HG02943 (cell line): ENCODE measurements around the gene MGST1.
A peak's percentile ranks its signal among the peaks of the same experiment; 100 is the strongest.

Experiments
- ATAC-seq: cut with Tn5 transposase; IDR thresholded peaks from one replicate; pipeline ENCODE4 v1.9.1; 2021; ENCODE audit warnings: mild to moderate bottlenecking, low read depth, moderate library complexity; ENCODE audit not compliant: unreplicated experiment

Gene MGST1, protein sequence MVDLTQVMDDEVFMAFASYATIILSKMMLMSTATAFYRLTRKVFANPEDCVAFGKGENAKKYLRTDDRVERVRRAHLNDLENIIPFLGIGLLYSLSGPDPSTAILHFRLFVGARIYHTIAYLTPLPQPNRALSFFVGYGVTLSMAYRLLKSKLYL

DNA sequence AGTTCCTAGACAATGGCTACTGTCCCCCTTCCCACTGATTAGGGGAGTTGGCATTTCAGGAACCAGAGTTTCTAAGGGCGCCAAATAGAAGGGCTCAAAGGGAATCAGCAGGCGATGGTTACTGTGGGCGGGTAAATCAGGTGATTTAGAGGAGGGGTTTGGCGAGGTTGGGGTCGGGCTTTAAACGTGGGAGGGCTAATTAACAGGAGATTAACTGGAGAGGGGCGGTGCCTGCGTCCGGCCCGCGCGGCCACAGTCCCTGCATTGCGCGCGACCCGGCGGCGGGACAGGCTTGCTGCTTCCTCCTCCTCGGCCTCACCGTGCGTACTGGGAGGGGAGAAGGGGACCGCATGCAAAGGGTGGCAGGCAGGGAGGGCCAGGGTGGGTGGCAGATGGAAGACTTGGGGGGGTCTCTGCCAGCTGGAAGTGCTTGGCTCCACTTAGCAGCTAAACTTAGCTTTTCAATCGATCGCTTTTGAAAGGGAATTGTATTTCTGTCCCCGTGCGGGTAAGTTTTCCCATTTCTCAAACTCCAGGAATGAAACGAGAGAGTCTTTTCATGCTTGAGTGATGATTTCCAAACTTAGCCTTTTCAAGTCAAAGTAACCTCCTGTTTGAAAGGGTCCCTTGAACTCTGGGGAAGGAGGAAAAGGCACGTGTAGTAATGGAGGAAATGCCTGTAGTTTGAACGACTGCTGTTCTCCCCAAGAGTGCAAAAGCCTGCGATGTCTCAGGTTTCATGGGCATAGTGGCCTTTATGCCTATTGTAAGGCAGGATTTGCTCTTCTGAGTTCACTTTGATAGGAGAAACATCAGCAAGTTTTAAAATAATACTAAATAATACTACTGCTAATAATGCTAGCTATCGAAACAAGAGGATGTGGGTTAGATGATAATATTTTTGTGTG is at the start of gene MGST1:
TSS of gene MGST1 (plus strand) at position 255 of the 908 bp plus-strand sequence. CDS start 6,608 bp downstream, outside the sequence.
- ATAC-seq: peak; percentile 73

DNA sequence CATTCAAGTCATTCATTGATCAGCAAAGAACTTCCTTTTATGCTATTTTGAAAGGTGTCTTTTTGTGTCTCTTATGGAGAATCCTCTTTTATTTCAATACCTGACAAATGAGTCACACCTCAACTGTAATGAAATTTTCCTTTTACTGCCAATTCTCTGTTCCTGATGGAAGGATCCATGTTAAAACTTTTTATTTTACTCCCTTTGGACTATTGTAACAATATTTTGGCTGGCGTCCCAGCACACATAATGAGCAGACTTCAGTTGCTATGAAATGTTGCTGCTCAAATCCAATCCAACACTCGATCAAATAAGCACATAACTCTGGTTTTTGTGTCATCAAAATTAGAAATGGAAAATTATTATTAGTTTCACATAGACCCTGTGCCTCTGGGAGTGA is 48.0 kb upstream of the MGST1 start:
- no peak for ATAC-seq

DNA sequence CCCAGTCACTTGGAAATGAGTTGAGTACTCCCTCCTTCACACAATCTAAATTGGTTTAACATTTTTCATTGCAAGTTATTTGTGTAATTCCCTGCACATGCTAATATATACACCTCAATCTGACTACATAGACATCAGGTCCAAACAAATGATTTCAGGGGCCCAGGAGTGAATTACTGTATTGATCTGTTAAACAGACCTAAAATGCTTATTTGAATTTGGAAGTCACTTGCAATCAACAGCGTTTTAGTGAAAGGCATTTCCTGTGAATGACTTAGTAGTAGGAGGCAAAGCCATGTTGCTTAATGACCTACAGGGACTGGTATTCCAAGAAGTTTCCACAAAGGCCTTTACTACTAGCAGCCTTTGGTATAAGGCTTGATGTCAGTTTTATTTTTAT is 47.3 kb upstream of the MGST1 start:
- no peak for ATAC-seq

DNA sequence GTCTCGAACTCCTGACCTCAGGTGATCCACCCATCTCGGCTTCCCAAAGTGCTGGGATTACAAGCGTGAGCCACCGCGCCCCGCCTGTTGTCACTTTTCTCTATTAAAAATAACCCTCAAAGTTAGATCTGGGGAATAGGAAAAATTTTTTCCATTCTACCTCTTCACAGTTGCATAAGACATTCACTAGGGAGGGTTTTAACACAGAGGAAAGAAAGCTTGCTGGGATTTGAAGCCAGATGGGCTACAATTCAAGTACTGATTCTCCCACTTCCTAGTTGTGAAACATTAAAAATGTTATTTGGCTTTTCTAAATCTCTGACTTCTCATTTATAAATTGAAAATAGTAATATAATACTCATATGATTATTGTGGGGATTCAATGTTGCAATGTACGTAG is 46.7 kb upstream of the MGST1 start:
- no peak for ATAC-seq

DNA sequence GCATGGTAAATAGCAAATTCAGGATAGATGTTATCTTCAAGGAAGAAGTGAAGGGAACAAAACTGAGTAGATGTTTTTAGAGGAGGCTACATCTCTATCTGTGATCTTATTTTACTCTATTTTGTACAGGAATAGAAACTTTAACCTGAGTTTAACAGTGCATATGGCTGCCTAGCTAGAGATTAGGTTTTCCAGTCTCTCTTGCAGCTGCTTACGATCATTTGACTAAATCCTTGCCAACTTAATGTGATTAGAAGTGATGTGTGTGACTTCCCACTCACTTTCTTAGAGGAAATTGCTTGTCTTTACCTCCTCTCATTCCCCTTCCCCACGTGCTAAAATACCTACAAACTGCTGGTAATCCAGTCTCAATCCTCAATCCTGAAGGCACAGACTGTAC is 43.5 kb upstream of the MGST1 start:
- no peak for ATAC-seq

DNA sequence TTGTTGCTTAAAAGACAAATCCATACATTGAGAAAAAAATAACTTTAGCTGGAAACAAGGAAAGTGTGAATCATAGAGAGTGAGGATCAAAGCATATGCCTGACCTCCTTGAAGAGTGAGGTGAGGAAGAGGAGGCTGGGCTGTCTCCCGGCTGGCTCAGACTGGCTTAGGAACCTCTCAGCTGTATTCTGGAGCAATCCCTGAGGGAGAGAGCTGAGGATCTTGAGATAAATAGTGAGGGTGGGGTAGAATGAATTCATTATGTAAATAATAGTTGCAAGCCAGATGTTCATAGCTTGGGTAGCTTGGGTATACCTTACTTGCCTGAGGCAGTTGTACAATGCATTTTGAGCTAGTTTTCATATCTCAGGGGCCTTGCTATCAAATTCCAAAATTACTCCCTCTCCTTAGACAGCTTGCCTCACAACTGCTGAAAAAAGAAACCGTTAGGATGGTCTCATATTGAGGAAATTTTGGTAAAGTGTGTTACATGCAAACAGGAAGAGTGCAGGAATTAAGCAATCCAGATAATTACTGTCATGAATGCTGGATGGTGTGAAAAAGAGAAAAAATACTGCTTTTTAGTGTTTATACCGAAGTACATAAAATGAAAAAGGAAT is 39.5 kb upstream of the MGST1 start:
- no peak for ATAC-seq

DNA sequence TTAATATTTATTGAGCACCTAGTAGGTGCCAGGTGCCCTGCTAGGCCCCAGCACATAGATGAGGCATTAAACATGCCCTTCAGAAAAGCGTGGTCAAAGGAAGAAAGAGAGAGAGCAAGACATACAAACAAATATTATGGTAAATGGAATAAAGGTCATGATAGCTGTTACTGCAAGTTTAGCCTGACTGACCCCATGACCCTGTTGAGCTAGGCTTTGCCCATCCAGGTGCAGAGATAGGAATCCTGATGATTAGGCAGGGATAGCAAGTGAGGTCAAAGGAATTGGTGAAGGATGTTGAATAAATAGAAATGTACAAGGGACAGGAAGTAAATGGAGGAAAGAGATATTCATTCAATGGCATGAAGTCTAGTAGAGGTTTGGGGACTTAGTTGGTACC is 36.5 kb upstream of the MGST1 start:
- ATAC-seq: no peak

DNA sequence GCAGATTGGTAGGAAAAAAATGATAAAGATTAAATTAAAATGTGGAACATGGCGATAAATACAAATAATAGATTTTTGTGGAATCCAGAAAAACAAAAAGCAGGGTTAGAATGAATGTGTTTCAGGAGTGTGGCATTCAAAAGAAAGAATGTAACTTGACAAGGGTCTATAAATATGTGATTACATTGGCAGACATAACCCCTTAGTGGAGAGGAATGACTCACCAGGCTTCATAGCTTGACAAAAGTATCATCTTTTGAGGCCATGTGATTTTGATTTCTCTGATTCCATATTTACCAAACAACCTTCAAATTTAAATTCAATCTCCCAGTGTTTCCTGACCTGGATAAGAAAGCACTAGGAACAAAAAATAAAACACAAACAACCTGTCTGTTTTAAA is 24.4 kb upstream of the MGST1 start:
- ATAC-seq: no peak

DNA sequence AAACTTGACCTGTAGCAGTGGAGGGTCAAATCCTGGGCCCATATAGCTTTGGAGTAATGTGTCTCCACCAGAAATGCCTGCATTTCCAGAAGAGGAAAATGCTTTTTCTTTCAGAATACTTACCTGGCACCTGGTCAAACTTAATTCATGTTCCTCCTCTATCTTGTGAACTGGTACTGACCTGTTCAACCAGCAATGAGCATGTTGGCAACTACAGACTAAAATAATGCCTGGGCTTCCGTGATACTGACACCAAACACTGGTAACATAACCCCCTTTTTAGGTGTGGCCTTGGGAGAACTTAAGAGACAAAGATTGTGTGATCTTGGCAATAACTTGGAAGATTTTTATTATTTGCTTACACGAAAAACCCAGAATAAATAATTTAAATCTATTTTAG is 23.8 kb upstream of the MGST1 start:
- ATAC-seq: no peak

DNA sequence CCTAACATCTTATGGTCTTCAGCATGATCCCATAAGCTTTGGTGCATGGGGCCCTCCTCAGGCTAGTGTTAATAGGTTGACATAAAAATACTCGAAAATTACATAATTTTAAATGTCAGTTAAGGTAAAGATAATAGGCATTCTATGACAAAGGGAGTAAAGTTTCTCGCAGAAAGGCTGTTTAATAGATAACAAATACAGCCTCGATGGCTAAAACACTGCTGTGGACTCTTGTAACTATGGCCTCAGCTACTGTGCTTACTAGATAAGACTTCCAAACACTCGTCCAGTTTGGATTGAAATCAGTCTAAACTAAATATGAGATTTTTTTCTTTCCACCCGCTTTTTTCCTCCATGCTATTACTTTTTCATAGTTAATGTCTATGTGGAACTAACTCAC is 23.2 kb upstream of the MGST1 start:
- ATAC-seq: no peak

DNA sequence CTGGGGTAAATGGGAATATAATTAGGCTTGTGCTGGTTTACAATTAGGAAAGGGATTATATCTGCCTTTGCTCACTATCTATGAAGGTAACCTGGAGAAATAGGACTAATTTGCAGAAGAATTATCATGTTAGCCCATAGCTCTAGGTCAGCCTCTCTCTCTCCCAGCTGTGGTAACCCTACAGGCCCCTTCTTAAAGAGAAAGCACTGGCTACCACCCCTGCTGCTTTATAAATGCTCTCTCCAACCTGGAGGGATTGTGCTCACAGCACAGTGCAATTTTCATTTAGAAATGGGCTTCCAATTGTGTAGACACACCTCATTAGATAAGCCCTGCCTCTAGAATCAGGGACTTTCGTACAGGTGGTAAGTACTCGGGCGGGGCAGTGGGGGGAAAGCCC is 22.7 kb upstream of the MGST1 start:
- no peak for ATAC-seq

DNA sequence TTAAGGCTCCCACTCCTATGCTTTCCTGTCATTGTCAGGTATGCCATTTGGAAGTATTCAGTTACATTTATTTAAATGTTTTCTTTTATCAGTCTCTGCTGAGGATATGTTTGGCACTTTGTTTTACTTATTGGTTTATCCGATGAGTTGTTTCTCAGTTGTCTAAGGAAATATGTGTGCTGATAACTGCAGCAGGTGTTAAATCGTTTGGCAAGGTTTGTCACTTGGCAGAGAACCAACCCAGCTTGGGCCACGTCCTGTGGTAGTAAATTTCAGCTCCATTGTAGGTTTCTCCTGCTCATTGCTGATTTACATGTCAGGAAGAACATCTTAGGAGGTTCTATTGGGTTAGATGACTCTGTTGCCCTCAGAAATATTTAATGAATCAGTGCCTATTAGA is 22.0 kb upstream of the MGST1 start:
- ATAC-seq: no peak

DNA sequence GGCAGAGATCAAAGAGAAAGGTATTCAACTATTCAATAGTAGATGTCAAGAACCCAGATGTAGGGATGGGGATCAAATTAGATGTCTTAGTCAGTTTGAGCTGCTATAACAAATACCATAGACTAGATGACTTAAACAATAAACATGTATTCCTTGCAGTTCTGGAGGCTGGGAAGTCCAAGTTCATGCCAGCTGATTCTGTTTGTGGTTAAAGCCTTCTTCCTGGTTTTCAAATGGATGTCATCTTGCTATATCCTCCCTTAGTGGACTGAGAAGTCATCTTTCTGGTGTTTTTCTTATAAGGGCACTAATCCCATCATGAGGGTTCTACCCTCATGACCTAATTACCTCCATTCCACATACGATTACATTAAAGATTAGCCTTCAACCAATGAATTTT is 19.5 kb upstream of the MGST1 start:
- ATAC-seq: no peak

DNA sequence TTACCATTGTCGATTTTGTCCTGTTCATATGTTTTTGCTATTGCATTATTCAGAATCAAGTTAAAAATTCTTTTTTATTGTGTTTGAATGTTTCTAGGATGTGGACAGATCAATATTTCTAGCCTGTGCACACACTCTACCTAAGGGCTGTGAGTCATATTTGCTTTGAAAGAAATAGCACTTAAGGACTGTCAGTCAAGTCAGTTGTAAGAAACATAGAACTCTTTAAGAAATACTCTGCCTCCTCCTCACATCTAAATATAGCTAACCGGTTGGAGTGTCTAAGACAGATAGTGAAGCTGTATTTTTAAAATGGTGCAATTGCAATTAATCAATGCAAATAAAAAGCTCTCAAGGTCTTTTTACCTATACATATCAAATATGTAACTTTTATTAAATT is 17.9 kb upstream of the MGST1 start:
- ATAC-seq: no peak

DNA sequence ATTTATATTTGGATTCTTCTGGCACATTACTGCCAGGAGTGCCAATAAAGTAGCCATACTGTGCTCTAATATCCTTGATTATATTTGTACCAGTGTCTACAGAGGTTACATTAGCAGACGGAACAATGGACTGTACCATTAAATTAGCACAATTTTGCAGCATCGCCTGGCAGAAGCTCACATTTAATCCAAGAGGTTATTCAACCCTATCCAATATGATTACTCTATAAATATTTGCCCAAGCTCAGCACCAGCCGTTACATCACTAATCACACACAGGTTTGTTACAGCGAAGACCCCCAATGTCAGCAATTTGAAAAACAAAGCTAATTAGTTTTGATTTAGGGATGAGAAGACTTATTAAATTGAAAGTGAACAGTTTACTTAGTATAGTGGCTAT is 16.9 kb upstream of the MGST1 start:
- ATAC-seq: no peak

DNA sequence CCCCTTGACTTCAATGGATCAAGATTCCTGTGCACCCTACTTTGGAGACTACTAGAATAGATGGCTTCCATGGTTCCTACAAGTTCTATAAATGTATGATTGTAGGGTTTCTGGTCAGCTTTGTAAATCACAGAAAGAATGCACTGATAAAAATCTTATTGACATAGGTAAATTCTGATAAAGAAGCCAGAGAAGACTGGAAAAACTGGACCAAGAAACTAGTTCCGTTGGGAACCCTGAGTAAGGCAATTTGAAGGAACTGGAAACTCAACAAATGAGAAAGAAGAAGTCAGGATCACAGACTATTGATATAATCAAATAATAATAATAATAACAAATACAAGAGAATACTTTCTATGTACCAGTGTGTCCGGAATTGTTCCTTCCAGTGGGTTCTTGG is 15.4 kb upstream of the MGST1 start:
- ATAC-seq: no peak

DNA sequence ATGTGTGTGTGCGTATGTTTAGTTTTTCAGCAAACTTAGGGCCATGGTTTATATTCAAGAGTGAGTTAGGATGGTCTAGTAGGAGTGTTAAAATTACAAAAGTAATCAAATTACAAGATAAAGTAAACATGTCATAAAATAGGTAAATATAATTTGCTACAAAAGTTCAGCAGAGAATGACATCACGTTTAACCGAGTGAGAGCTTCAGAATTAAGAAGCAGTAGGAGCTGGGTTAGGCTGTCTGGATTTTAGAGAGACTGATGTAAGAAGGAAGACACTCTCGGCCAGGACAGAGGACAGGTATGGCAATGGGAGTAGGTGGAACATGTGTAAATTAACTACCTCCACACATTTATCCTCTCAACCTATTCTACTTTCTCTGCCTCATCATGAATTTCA is 11.6 kb upstream of the MGST1 start:
- no peak for ATAC-seq

DNA sequence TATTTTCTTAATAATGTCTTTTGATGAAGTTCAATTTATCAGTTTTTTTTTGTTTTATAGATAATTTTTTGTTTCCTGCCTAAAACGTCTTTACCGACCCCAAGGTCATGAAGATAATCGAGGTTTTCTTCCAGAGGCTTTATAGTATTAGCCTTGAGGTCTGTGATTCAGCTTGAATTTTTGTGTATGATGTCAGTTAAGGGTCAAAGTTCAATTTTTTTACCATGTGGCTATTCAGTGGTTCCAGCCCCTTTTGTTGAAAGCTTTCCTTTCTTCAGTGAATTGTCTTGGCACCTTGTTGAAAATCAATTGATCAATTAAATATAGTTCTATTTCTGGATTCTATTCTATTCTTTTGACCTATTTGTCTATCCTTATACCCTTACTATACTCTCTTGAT is 3.2 kb upstream of the MGST1 start:
- ATAC-seq: no peak

DNA sequence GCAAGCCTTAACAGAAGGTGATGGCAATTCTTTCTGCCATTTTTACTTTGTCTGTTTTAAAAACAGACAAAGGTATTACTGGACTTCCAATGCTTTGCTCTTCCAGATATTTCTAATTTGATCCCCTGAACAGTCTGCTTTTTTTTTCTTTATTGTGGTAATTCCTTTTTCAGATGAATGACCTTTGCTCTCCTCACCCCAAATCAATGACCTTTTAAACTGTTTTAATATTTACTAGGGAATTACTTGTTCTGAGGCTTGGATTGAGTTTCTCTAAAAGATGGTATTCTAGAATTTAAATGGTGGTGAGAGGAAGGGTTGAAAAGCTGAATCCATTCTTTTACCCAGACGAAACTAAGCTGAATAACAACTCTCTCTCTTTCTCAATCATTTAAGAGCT is 2.3 kb upstream of the MGST1 start:
- no peak for ATAC-seq

DNA sequence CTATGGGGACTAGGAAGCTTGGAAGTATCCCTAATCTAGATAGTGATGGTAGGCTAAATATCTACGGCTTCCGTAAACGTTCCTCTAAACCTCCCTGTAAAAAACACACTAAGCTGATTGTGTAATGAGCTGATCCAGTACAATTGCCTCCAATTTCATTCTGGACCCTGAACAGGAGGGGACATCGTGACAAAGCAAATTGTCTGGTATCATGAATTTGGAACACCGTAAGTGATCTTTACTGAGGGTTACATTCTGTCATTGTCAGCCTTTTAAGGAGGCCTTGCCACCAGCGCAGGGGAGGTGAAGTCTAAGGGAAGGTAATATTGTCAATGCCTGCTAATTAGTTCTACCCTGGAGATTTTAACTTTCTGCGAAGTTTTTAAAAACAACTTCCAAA is 487 bp upstream of the MGST1 start:
- ATAC-seq: no peak

DNA sequence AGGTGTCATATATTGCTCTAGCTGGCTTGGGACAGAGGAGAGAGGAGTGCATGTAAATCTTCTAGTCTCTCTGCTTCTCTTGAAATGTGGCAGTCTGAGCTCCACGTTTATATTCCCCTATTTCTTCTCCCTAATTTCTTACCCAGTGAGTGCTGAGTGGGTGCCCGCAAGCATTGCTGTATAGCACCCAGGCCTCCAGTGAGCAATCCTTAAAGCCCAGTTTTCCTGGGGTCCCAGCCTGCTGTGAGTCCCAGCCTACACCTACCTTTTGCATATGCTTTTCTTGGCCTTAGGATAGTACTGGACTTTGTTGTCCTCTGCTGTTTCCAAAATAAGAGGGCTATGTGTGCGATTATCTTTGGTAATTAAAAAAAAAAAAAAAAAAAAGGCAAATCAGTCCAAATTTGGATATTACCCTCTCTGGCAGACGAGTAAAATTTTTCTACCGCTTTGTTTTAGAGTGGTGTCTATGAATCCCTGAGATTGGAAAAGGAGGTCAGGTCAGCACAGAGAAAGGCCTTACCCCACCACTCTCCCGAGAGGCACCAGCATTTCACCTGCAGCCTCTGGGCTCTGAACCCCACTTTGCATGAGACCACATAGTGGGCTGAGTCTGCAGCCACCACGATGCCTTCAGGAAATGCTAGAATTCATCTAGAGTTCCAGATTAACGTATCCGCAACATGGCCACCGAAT is 1.1 kb downstream of the MGST1 start:
- peak; percentile 47 for ATAC-seq
